Stimulated activated CD4-positive, alpha-beta T cell treated with anti-CD3 and anti-CD28 coated beads, Interleukin-4, amount 100 ng/mL, for 4 hours (primary cell): ENCODE results near the gene ITGA7.

Experiments used
- DNase-seq, 2 experiments: peaks; one replicate each; pipeline ENCODE4 v3.0.0-alpha.2; 2020

ITGA7 gene

DNA sequence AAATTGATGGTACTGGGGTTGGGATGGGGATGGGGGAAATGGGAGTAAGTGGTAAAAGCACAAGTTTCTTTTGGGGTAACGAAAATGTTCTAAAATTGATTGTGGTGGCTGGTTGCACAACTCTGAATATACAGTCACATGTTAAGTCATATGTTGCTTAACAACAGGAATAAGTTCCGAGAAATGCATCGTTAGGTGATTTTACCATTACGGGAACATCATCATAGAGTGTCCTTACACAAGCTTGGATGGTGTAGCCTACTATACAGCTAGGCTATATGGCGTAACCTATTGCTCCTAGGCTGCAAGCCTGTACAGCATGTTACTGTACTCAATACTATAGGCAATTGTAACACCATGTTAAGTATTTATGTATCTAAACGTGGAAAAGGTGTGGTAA is 31.0 kb downstream of the ITGA7 start:
- DNase-seq: no peak

DNA sequence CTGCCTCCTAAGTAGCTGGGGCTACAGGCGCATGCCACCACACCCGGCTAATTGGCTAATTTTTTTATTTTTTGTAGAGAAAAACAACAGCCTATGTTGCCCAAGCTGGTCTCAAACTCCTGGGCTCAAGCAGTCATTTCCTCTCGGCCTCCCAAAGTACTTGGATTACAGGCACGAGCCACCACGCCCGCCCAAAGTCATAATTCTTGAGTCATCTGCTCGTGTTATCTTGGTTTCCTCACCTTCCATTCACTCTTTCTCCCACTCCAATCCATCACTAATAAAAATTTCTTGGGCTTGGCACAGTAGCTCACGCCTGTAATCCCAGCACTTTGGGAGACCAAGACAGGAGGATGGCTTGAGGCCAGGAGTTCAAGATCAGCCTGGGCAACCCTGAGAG is 32.0 kb downstream of the ITGA7 start:
- DNase-seq: no peak

DNA sequence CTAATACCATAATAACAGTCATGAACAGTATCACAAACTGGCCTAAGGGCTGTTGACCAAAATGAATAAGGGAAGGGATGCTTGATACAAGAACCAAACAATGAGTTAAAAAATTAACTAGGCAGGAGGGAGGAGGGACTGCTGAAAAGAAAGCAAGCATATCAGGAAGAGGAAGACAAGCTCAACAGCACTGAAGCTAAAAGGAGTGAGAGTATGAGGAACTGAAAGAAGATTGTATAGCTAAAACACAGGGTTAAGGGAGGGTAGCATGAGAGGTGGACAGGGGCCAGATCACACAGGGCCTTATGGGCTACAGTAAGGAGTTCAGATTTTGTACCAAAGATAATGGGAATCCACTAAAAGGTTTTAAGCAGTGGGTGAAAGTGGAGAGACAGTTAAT is 34.1 kb downstream of the ITGA7 start:
- no peak for DNase-seq

DNA sequence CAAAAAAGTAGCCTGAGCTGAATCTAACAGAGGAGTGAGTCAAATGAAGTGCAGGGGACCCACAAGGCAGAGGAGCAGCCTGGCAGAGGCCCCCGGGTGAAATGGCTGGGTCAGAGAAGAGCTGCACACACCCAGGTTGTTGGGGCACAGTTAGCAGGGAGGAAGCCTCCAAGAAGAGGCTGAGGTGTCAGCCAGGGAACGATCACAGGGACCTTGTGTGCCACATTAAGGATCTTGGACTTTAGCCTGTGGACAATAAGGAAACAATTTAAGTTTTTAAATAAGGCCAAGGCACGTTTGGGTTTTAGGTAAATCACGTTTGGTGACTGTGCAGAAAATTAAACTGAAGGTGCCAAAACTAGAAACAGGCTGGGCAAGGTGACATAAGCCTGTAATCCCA is 36.0 kb downstream of the ITGA7 start:
- DNase-seq: no peak

- DNase-seq: no peak
Observed at GRCh38 chr12:55670276-55670675, 37.4 kb downstream of the ITGA7 start.

- no peak for DNase-seq
Observed at GRCh38 chr12:55666508-55666907, 41.2 kb downstream of the ITGA7 start.

- DNase-seq: no peak
Observed at GRCh38 chr12:55664826-55665225, 42.9 kb downstream of the ITGA7 start.

GRCh38 chr12:55663391-55663790 is 44.3 kb downstream of the ITGA7 start:
- DNase-seq: no peak

GRCh38 chr12:55659486-55660385 is 48.0 kb downstream of the ITGA7 start:
- DNase-seq: no peak

GRCh38 chr12:55658635-55659391 is 48.9 kb downstream of the ITGA7 start:
- no peak for DNase-seq

DNA sequence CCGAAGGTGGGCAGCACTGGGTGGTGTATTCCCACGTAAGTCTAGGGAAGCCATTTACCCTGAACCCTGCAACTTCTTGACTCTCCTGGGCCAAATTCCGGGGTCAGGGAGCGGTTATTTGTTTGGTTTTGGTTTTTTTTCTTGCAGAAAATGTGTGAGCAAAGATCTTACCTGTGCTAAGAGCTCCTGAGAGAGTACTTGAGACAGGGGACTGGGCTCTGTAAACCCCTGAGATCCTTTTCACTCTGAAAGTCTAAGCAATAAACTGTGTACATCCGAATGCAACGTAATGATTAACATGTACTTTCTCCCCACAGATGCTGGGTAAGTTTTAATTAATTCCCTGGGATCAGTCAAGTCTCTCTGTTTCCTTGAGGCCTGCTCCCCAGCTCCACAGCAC is 49.5 kb downstream of the ITGA7 start:
- DNase-seq: no peak

- no peak for DNase-seq
Observed at GRCh38 chr12:55657212-55657611, 50.5 kb downstream of the ITGA7 start.

GRCh38 chr12:55654511-55655214 is 53.0 kb downstream of the ITGA7 start:
- no peak for DNase-seq

GRCh38 chr12:55653031-55653430 is 54.7 kb downstream of the ITGA7 start:
- peak in 1 of 2 experiments; percentile 46 for DNase-seq

GRCh38 chr12:55652352-55652751 is 55.4 kb downstream of the ITGA7 start:
- DNase-seq: peak; percentile 28 to 29

DNA sequence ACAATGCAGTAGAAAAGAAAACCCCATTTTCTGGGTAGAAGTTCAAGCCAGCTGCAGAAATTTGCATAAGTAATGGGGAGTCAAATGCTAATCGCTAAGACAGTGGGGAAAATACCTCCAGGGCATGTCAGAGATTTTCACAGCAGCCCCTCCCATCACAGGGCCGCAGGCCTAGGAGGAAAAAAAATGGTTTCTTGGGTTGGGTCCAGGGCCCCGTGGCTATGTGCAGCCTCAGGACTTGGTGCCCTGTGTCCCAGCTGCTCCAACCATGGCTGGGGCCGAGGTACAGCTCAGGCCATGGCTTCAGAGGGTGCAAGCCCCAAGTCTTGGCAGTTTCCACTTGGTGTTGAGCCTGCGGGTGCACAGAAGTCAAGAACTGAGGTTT is 56.4 kb downstream of the ITGA7 start:
- DNase-seq: no peak

- peak in 1 of 2 experiments; percentile 11 for DNase-seq
Observed at GRCh38 chr12:55650620-55651298, 56.9 kb downstream of the ITGA7 start.

DNA sequence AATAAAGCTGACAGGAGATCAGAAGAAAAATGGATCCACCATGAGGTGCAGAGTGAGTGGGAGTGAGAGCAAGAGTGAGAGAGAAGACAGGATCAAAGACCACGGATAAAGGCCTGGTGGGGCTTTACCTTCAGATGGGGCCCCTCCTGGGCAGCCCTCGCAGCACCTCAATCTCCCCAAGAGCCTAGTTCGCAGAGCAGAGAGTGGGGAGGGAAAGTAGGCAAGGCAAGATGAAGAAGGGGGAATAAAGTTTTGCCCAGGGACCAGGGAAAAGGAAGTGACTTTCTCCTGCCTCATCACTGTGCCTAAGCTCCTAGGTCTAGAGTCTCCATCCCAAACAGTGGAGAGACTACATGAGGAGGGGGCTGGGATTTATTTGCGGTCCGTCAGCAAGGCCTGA is 60.7 kb downstream of the ITGA7 start:
- no peak for DNase-seq

DNA sequence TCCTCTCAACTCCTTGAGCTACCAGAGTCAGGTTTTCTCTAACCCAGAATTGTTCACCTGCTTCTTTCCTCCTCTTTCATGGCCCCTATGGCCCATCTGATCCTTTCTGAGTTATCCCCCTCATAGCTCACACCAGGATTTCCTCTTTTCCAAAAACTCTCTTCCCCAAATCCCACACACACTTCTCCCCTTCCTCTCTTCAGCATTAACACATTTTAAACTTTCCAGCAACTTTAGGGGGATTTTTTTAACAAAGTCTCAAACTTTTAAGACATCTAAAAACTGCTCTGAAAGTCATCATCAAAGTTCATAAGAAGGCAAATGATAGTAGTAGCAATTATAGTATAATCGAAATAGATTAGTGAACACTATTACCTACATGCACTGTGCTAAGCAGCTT is 63.1 kb downstream of the ITGA7 start:
- no peak for DNase-seq

- DNase-seq: no peak
Observed at GRCh38 chr12:55642669-55643068, 65.0 kb downstream of the ITGA7 start.

DNA sequence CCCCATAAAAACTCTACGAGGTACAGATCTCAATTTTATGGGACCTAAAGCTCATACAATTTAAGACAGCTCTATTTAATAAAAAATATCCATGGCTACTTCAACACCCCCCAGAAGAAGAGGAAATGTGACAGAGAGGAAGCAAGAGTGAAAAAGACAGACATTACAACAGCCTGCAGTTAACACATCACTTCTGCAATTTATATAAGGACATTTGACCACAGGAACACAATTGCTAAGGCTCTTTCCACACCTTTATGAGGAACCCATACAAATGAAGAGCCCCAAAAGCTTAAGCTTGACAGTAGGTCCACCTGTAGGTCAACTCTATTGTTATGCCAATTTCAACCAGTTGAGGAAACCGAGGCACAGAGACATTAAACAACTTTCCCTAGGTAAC is 65.4 kb downstream of the ITGA7 start:
- no peak for DNase-seq

DNA sequence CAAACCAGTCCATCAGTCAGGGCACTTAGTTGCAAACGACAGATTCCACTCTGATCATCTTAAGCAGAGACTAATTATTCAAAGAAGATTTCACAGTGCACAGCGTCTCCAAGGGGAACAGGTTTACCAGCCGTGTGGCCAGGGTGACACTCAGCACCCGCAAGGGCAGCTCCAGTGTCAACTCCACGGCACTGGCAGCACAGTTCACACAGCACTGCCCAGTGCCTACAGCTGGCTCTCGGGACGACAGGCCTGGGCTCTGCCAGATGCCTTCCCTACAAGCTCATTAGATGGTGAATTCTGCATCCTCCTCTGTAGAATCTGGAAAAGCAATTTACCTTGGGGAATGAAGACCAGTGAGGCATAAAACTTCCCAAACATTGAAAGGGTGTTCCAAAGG is 66.1 kb downstream of the ITGA7 start:
- DNase-seq: no peak

GRCh38 chr12:55637467-55637866 is 70.2 kb downstream of the ITGA7 start:
- DNase-seq: peak in 1 of 2 experiments; percentile 29
